MG63 (cell line): ENCODE measurements around the gene C19orf33. TPM values are rescaled to one million over a fixed set of nuclear protein-coding genes. Genes with fewer than 3 reads are reported as not detected.
"Not testable (repeated sequence)": the region's sequence is repeated elsewhere in the genome, so short reads cannot be mapped to it uniquely, and the experiment has no call there.

Source experiments
- DNase-seq: peaks from one replicate; pipeline ENCODE4 v3.0.0-alpha.2; 2020
- H3K27me3 ChIP-seq: fragments of 250-450 bp; sonication (Bioruptor Pico); 2 replicates; pipeline ENCODE4 v1.5.1; 2020; ENCODE audit warnings: mild to moderate bottlenecking, moderate library complexity
- H3K36me3 ChIP-seq: fragments of 250-450 bp; sonication (Bioruptor Pico); 2 replicates; pipeline ENCODE4 v1.5.1; 2020; ENCODE audit warnings: mild to moderate bottlenecking, moderate library complexity
- H3K4me3 ChIP-seq: fragments of 250-450 bp; sonication (Bioruptor Pico); 2 replicates; pipeline ENCODE4 v1.5.1; 2020; ENCODE audit warnings: mild to moderate bottlenecking, moderate library complexity
- H3K9me3 ChIP-seq: fragments of 250-450 bp; sonication (Bioruptor Pico); 2 replicates; pipeline ENCODE4 v1.5.1; 2020; ENCODE audit warnings: mild to moderate bottlenecking, moderate library complexity
- total RNA-seq: library from RNA; depleted of rRNA; stranded (reverse); fragments of >200 nt; shearing (Covaris generic); gene quantifications from 2 replicates; pipeline ENCODE4 v1.2.3, GENCODE V29; 2014; ENCODE audit warnings: low replicate concordance

C19orf33 gene
- total RNA-seq, 1 experiment from 2014 or later: not detected

GRCh38 chr19:38319421-38320258 lies 15.6 kb downstream of the C19orf33 start, which contains the start of gene KCNK6:
KCNK6 (plus strand) TSS chr19:38319845; CDS start chr19:38319951, 106 bp downstream.
- Histone ChIP-seq H3K4me3 (peak within 1 kb of the TSS; percentile 69), H3K27me3 (no peaks in the 10 kb centered on the region), H3K36me3 (peaks cover 33% of the 10 kb centered on the region), H3K9me3 (no peaks in the 10 kb centered on the region)
- DNase-seq: peak; percentile 69

GRCh38 chr19:38320969-38321339 lies 16.9 kb downstream of the C19orf33 start:
- Histone ChIP-seq H3K36me3 (peaks cover 46% of the 10 kb centered on the region), H3K9me3 (no peaks in the 10 kb centered on the region), H3K27me3 (no peaks in the 10 kb centered on the region), H3K4me3 (peak overlapping the region; percentile 69)
- DNase-seq: no peak

- Histone ChIP-seq H3K27me3 (no peaks in the 10 kb centered on the region), H3K36me3 (peaks cover 54% of the 10 kb centered on the region), H3K4me3 (peak overlapping the region; percentile 69), H3K9me3 (no peaks in the 10 kb centered on the region)
- peak; percentile 86 for DNase-seq
Observed at GRCh38 chr19:38321646-38322196, 17.7 kb downstream of the C19orf33 start.

GRCh38 chr19:38323291-38323690 lies 19.2 kb downstream of the C19orf33 start:
- no peaks in the 10 kb centered on the region for H3K9me3 ChIP-seq
- no peaks in the 10 kb centered on the region for H3K27me3 ChIP-seq
- no peak overlapping the region for H3K4me3 ChIP-seq
- DNase-seq: no peak
- H3K36me3 ChIP-seq: peaks cover 69% of the 10 kb centered on the region

- DNase-seq: no peak
- peaks cover 81% of the 10 kb centered on the region for H3K36me3 ChIP-seq
- H3K4me3 ChIP-seq: no peak overlapping the region
- H3K27me3 ChIP-seq: no peaks in the 10 kb centered on the region
- no peaks in the 10 kb centered on the region for H3K9me3 ChIP-seq
Observed at GRCh38 chr19:38324431-38324830, 20.4 kb downstream of the C19orf33 start.

GRCh38 chr19:38326591-38326990 lies 22.5 kb downstream of the C19orf33 start:
- peaks cover 88% of the 10 kb centered on the region for H3K36me3 ChIP-seq
- DNase-seq: no peak
- no peaks in the 10 kb centered on the region for H3K27me3 ChIP-seq
- no peaks in the 10 kb centered on the region for H3K9me3 ChIP-seq
- no peak overlapping the region for H3K4me3 ChIP-seq

- Histone ChIP-seq H3K27me3 (no peaks in the 10 kb centered on the region), H3K36me3 (peaks cover 62% of the 10 kb centered on the region), H3K4me3 (no peak overlapping the region), H3K9me3 (no peaks in the 10 kb centered on the region)
- DNase-seq: no peak
Observed at GRCh38 chr19:38329651-38330050, 25.6 kb downstream of the C19orf33 start.

- Histone ChIP-seq H3K36me3 (peaks cover 41% of the 10 kb centered on the region), H3K27me3 (no peaks in the 10 kb centered on the region), H3K9me3 (no peaks in the 10 kb centered on the region), H3K4me3 (no peak overlapping the region)
- DNase-seq: no peak
Observed at GRCh38 chr19:38331728-38332127, 27.7 kb downstream of the C19orf33 start.

GRCh38 chr19:38333245-38333644 lies 29.2 kb downstream of the C19orf33 start:
- H3K36me3 ChIP-seq: peaks cover 26% of the 10 kb centered on the region
- no peak overlapping the region for H3K4me3 ChIP-seq
- no peaks in the 10 kb centered on the region for H3K27me3 ChIP-seq
- DNase-seq: no peak
- H3K9me3 ChIP-seq: no peaks in the 10 kb centered on the region

GRCh38 chr19:38335949-38336637 lies 32.0 kb downstream of the C19orf33 start:
- Histone ChIP-seq H3K9me3 (no peaks in the 10 kb centered on the region), H3K27me3 (no peaks in the 10 kb centered on the region), H3K36me3 (peaks cover 5% of the 10 kb centered on the region), H3K4me3 (peak overlapping the region; percentile 62)
- peak; percentile 99 for DNase-seq

GRCh38 chr19:38336638-38337359 lies 32.7 kb downstream of the C19orf33 start:
- H3K9me3 ChIP-seq: no peaks in the 10 kb centered on the region
- H3K36me3 ChIP-seq: no peaks in the 10 kb centered on the region; the same call in 1 of the 2 replicates
- H3K4me3 ChIP-seq: peak overlapping the region; percentile 62
- no peaks in the 10 kb centered on the region for H3K27me3 ChIP-seq
- DNase-seq: peak; percentile 92

GRCh38 chr19:38337360-38337653 lies 33.3 kb downstream of the C19orf33 start:
- no peaks in the 10 kb centered on the region for H3K9me3 ChIP-seq
- no peaks in the 10 kb centered on the region for H3K36me3 ChIP-seq
- H3K27me3 ChIP-seq: no peaks in the 10 kb centered on the region
- no peak for DNase-seq
- peak overlapping the region; percentile 62 for H3K4me3 ChIP-seq

- H3K36me3 ChIP-seq, DNase-seq, H3K4me3 ChIP-seq, H3K27me3 ChIP-seq, H3K9me3 ChIP-seq: not testable (repeated sequence)
Observed at GRCh38 chr19:38339011-38339410, 35.0 kb downstream of the C19orf33 start.

- H3K4me3 ChIP-seq: no peak overlapping the region
- H3K36me3 ChIP-seq: no peaks in the 10 kb centered on the region
- no peak for DNase-seq
- H3K9me3 ChIP-seq: no peaks in the 10 kb centered on the region
- H3K27me3 ChIP-seq: no peaks in the 10 kb centered on the region
Observed at GRCh38 chr19:38340927-38341326, 36.9 kb downstream of the C19orf33 start.

GRCh38 chr19:38346837-38347236 lies 42.8 kb downstream of the C19orf33 start:
- no peak overlapping the region for H3K4me3 ChIP-seq
- no peaks in the 10 kb centered on the region for H3K9me3 ChIP-seq
- no peak for DNase-seq

GRCh38 chr19:38350883-38351282 lies 46.8 kb downstream of the C19orf33 start:
- DNase-seq: no peak
- Histone ChIP-seq H3K4me3 (no peak overlapping the region), H3K27me3 (0 out of 2 replicates have a peak, but pooled peaks cover 3% of the 10 kb centered on the region), H3K9me3 (no peaks in the 10 kb centered on the region), H3K36me3 (no peaks in the 10 kb centered on the region)

More at GRCh38 chr19:38346837-38347236, 42.8 kb downstream of the C19orf33 start:
- Histone ChIP-seq H3K36me3 (no peaks in the 10 kb centered on the region), H3K27me3 (no peaks in the 10 kb centered on the region)

GRCh38 chr19:38351865-38352395 lies 47.9 kb downstream of the C19orf33 start:
- no peaks in the 10 kb centered on the region for H3K36me3 ChIP-seq
- no peak overlapping the region for H3K4me3 ChIP-seq
- DNase-seq: no peak
- peaks cover 9% of the 10 kb centered on the region; the same call in 1 of the 2 replicates for H3K27me3 ChIP-seq
- H3K9me3 ChIP-seq: no peaks in the 10 kb centered on the region
